GM18507 (cell line): ENCODE results near the gene ZNF30.
A peak's percentile ranks its signal among the peaks of the same experiment; 100 is the strongest.
"Not testable (repeated sequence)": the region's sequence is repeated elsewhere in the genome, so short reads cannot be mapped to it uniquely, and the experiment has no call there.

Source experiments
- DNase-seq: peaks from one replicate; pipeline ENCODE4 v3.0.0; 2011; ENCODE audit warnings: low read depth; ENCODE audit not compliant: insufficient read length; ENCODE audit errors: extremely low spot score
- FAIRE-seq: peaks from 2 replicates; lab custom pipeline; 2011; peaks lifted over from hg19 to GRCh38; lab: Jason Lieb, UNC

Gene ZNF30

DNA sequence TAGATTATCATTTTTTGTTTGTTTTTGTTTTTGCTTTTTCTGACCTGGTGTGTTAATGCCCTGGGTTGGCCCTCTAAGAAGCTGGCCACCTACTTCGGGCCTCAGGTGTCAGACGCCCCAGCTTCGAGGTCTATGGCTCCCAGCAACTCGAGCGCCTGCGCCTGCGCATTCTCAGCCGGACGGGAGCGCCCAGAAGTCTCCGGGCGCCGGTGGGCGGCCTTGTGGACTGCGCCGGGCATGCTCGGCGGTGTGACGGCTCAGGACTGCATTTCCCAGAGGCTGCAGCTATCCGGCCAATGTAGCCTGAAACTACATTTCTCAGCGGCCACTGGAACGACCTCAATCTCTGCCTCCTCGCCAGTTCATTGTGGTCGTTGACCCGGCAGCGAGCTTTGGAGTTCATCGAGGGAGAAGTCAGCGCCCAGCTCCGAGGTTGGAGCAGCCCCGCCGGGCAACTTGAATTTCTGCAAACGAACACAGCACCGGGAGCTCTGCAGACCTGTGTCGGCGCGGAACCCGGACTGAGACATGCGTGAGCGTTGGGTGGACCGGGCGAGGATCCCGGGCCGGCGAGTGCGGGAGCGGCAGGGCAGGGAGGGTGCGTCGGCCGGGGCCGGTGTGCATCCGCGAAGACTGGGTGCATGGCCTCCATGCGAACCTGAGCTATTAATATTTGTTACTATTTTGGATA, at the start of gene ZNF30:
ZNF30 (plus strand) TSS at position 219 of the 691 bp plus-strand sequence. CDS start 3,045 bp downstream, outside the sequence.
- peak; percentile 84 for DNase-seq

DNA sequence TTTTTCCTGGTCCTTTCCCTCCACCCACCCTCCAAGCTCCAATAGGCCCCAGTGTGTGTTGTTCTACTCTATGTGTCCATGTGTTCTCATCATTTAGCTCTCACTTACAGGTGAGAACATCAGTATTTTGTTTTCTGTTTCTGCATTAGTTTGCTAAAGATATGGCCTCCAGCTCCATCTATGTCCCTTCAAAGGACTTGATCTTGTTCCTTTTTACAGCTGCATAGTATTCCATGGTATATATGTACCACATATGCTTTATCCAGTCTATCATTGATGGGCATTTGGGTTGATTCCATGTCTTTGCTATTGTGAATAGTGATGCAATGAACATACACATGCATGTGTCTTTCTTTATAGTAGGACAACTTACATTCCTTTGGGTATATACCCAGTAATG, 47.1 kb upstream of the ZNF30 start:
- FAIRE-seq (no peak), DNase-seq (no peak)

More for the DNA sequence above, at the start of gene ZNF30:
- peak; percentile 71 for FAIRE-seq

DNA sequence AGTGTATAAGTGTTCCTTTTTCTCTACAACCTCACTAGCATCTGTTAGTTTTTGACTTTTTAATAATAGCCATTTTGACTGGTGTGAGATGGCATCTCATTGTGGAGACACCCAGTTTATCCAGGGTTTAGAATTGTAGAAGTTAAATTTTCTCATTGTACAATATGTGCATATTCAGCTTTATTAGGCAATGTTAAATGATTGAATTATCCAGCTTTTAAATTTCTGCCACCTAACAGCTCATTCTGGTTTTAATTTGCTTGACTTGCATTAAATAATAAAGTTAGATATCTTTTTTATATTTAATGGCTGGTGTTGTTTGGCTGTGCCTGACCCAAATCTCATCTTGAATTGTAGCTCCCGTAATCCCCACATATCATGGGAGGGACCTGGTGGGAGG, 46.7 kb upstream of the ZNF30 start:
- no peak for DNase-seq
- FAIRE-seq: no peak

DNA sequence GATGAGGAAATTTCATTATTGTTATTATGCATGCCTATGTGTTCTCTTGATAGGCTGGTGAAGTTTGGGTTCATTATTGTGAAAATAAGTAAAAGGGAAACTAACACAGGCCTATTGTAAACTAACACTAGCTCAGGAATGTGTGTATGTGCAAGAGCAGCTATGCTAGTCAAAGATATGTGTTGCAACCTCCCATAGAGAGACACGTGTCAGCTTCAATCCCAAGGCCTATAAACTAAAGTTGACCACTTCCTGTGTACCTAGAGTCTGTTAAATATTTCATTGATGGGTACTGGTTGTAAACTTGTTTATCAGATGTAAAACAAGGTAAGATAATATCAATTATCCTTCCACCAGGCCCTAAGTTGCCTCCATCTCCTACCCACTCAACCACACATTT, 44.7 kb upstream of the ZNF30 start:
- FAIRE-seq: no peak
- no peak for DNase-seq

DNA sequence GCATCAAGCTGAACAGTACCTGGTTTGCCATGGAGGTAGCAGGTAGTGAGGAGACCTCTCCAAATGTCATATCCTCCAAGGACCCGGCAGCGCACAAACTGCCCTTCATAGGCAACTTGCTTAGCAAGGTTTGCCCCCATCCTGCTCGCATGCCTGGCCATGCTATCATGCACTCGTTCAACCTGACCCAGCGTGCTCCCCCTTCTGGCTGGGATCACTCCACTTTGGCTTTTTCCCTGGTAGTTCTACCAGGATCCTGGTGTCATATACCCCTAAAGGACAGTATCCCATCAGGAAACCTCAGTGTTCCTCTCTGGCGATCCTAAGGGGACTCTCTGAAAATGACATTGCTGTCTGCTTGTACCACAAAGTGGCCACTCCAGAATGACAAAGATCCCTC, 38.6 kb upstream of the ZNF30 start:
- no peak for FAIRE-seq
- DNase-seq: no peak

DNA sequence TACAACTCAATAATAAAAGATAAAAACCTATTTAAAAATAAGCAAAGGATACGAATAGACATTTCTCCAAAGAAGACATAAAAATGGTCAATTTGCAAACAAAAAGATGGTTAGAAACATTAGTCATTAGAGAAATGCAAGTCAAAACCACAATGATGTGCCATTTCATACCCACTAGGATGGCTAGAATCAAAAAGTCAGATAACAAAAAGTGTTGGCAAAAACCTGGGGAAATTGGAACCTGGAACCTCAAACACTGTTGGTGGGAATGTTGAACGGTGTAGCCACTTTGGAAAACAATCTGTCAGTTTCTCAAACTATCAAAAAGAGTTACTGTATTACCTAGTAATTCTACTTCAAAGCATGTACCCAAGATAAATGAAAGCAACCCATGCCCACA, 26.5 kb upstream of the ZNF30 start:
- DNase-seq: no peak
- FAIRE-seq: no peak

DNA sequence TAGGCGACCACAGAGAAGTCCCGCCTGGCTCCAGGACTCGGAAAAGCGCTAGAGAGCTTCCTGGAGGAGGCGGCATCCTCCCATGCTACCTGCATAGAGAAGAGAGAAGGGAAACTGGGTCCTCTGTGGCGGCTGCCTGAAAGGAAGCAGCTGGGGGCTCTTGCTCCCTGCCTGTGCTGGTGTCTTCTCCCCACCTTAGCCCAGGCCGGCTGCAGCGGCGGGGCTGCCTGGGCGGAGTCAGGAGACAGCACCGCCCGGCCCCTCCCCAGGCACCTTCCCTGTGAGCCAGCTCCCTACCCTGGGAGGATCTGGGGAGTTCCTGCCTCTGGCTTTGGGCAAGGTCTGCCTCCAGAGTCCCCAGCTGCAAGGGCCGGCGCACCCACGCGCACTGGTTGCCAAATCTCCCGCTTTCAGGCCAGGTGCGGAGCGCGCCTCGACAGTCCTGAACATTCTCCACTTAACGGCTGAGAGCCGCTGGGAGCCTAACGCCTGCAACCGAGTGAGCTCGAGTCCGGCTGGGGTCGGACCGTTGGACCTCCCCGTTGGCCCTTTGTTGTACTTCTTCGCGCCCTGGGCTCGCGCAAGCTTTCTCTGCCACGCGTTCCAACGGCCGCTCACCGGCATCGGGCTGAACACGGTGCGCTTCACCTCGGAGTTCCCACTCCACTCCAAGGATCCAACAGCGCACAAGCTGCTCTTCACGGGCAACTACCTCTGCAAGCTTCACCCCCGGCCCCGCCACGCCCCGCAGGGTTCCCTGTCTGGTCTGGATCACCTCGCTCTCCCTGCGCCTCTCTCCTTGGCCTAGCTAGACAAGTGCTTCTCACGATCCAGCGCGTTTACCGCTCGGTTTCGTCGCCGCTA, 21.8 kb upstream of the ZNF30 start:
- no peak for FAIRE-seq

DNA sequence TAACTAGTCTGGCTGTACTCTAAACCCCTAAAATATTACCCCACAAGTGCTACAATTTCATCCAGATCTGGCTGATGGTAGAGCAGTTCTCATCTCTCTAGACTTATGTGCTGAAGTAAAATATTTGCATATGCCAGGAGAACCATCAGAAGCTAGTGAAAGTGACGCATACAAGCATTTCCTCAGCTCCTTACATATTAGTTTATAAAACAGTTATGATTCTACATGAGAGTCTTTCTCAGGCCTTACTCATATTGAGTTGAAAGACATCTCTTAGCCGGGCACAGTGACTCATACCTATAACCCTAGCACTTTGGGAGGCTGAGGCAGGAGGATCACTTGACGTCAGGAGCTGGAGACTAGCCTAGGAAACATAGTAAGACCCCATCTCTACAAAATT, 15.9 kb upstream of the ZNF30 start:
- no peak for FAIRE-seq
- no peak for DNase-seq

More for the DNA sequence above, 21.8 kb upstream of the ZNF30 start:
- no peak for DNase-seq

DNA sequence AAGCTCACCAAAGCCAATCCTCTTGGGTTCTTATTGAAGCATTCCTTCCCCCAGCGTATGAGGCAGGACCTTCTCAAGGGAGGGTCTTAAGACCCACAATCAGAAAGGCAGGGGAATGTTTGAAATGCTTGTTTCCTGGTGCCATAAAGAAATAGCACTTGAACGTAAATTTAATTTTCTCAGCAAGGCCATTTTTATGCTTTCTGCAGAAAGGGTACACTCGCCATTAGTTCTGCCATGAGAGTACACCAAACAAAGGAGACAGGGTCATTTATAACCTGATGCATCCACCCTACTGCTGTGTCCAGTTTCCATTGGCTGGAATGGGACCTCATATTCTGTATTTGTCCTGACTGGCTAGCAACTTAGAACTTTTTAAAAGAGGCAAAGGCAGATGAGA, 9.6 kb upstream of the ZNF30 start:
- not testable (repeated sequence) for FAIRE-seq, DNase-seq

DNA sequence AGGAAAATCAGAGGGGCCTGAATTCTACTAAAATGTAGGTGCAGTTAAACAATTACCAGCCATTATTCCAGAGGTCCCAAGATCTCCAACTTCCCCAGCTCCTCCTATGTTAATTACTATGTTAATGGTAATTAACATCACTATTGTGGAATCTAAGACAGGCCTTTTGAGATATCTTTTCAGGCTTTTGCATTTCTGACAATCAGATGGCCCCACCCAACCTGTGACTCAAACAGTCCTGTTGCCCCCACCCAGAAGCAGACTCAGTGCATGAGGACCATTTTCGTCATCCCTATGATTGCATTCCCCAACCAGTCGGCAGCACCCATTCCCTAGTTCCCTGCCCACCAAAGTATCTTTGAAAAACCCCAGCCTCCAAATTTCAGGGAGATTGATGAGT, 8.5 kb upstream of the ZNF30 start:
- no peak for FAIRE-seq
- DNase-seq: no peak

DNA sequence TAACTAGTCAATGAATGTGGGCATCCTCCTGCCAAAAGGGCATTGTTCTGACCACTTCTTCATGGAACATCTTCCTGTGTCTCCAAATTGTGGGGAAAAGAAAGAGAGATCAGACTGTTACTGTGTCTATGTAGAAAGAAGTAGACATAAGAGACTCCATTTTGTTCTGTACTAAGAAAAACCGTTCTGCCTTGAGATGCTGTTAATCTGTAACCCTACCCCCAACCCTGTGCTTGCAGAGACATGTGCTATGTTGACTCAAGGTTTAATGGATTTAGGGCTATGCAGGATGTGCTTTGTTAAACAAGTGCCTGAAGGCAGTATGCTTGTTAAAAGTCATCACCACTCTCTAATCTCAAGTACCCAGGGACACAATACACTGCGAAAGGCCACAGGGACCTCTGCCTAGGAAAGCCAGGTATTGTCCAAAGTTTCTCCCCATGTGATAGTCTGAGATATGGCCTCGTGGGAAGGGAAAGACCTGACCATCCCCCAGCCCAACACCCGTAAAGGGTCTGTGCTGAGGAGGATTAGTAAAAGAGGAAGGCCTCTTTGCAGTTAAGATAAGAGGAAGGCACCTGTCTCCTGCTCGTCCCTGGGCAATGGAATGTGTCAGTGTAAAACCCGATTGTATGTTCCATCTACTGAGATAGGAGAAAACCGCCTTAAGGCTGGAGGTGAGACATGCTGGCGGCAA, 6.5 kb upstream of the ZNF30 start:
- not testable (repeated sequence) for DNase-seq, FAIRE-seq

DNA sequence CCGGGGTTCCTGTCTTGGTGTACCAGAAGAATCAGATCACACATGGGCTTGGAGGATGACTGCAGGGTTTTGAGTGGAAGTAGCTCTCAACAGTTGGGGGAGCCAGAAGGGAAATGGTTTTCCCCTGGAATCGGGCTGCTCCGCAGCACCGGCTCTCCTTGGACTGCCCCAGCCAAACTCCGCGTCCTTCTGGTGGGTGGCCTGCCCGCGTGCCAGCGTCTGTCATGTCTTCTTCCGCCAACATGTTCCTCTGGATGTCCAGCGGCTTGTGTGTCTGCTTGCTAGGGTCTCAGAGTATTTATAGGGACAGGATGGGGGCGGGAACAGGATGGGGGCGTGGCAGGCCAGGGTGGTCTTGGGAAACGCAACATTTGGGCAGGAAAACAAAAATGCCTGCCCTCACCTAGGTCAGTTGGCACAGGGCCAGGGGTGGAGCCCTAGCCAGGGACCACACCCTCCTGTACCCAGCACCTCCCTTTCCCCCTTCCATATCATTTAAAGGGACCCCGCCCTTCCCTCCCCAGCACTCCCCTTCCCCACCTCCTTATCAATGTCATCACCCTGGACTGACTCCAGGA, 1.3 kb upstream of the ZNF30 start:
- FAIRE-seq (no peak), DNase-seq (no peak)

DNA sequence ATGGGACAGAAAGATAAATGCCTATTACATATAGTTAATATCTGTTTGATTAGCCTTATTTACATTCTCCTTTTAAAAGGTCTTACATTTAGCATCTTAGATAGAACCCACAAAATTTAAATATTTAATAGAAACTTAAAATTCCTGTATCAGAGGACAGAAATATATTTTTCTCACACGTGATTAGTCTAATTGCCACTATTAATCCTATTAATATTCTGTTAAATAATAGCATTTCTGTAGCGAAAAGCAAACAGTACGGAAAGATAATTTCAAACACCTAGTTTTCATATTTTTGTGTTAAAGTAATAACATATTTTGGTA, 380 bp upstream of the ZNF30 start:
- DNase-seq (no peak), FAIRE-seq (no peak)

DNA sequence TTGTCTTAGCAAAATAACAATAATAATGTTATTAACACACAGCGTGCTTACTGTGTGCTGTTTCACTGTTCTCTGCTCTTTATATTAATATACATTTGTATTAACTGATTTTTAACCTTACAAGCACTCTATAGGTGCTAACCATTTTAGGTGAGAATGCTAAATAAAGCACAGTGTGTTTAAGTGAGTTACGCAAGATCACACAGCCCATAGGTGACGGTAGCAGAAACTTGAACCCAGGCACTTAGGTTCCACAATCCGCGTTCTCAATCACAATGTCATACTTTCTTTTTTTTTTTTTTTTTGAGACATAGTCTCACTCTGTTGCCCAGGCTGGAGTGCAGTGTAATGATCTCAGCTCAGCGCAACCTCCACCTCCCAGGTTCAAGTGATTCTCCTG, 5.8 kb downstream of the ZNF30 start:
- no peak for DNase-seq
- no peak for FAIRE-seq

DNA sequence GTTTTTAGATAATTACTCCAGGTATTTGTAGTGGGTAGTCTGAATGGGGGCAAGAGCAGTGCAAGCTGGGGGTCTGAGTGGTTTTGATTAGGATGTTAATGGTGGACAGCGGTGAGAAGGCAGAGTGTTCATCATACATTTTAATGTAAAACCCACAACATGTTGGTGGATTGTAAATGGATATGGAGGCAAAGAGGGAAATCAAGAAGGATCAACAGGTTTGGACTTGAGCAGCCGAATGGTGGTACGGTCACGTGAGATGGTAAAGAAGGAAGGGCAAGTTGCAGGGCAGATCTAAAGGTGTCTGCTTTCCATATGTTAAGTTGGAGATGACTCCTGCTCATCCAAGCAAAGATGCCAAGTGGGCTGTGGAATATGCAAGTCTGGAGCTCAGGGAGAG, 9.5 kb downstream of the ZNF30 start:
- no peak for DNase-seq
- no peak for FAIRE-seq

DNA sequence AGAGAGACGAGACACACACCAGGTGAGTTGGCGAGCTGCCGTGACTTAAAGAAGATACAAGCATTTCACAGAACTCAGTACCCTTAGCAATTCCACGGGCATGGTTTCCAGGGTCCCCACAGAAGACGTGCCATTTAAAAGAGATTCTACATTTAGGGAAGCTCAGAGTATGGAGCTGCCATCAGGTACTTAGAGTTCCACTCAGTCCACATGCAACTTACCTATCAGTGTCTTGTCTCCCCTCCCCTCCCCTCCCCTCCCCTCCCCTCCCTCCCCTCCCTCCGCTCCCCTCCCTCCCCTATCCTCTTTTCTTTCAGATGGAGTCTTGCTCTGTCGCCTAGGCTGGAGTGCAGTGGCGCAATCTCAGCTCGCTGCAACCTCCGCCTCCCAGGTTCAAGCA, 12.2 kb downstream of the ZNF30 start:
- DNase-seq (no peak), FAIRE-seq (no peak)

DNA sequence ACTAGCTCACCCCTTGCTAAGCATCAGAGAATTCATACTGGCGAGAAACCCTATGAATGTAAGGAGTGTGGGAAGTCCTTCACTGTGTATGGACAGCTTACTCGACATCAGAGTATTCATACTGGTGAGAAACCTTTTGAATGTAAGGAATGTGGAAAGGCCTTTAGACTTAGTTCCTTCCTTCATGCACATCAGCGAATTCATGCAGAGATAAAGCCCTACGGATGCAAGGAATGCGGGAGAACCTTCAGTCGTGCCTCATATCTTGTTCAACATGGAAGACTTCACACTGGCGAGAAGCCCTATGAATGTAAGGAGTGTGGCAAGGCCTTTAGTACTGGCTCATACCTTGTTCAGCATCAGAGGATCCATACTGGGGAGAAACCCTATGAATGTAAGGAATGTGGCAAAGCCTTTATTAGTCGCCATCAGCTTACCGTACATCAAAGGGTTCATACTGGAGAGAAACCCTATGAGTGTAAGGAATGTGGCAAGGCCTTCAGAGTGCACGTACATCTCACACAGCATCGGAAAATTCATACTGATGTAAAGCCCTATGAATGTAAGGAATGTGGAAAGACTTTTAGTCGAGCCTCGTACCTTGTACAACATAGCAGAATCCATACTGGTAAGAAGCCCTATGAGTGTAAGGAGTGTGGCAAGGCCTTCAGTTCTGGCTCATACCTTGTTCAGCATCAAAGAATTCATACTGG, 17.3 kb downstream of the ZNF30 start:
- DNase-seq (no peak), FAIRE-seq (no peak)

DNA sequence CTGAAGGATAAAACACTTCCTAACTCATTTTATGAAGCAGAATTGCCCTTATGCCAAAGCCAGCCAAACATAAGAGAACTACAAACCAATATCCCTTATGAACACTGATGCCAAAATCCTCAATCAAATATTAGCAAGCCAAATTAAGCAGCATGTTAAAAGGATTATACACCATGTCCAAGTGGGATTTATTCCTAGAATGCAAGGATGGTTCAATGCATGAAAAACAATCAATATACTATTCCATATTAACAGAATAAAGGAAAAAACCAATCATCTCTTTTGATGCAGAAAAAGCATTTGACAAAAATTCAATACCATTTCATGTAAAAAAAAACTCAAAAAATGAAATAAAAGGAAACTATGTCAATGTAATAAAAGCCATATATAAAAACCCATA, 26.4 kb downstream of the ZNF30 start:
- DNase-seq (no peak), FAIRE-seq (no peak)
